ENCODE data around the gene TDP2. TPM values are rescaled to one million over a fixed set of nuclear protein-coding genes. Genes with fewer than 3 reads are reported as not detected.
"Not testable (repeated sequence)": the region's sequence is repeated elsewhere in the genome, so short reads cannot be mapped to it uniquely, and the experiment has no call there.

The TDP2 gene
- polyA plus RNA-seq, 1 donor: 23.7 TPM

- no peak for DNase-seq (ENCODE audit: low read depth)
Observed at GRCh38 chr6:24683297-24684296, 16.9 kb upstream of the TDP2 start.

- no peak for DNase-seq (ENCODE audit: low read depth)
Observed at GRCh38 chr6:24680582-24680981, 13.9 kb upstream of the TDP2 start.

- not testable (repeated sequence) for DNase-seq (ENCODE audit: low read depth)
Observed at GRCh38 chr6:24678792-24679352, 12.2 kb upstream of the TDP2 start.

GRCh38 chr6:24673625-24674024 lies 6.9 kb upstream of the TDP2 start:
- no peak for DNase-seq (ENCODE audit: low read depth)

- DNase-seq (ENCODE audit: low read depth): no peak
Observed at GRCh38 chr6:24672620-24673182, 6.0 kb upstream of the TDP2 start.

- DNase-seq (ENCODE audit: low read depth): not testable (repeated sequence)
Observed at GRCh38 chr6:24671077-24671476, 4.4 kb upstream of the TDP2 start.

- not testable (repeated sequence) for DNase-seq (ENCODE audit: low read depth)
Observed at GRCh38 chr6:24670492-24670891, 3.8 kb upstream of the TDP2 start.

GRCh38 chr6:24668997-24669361 lies 2.3 kb upstream of the TDP2 start:
- DNase-seq (ENCODE audit: low read depth): no peak

GRCh38 chr6:24668066-24668996 lies 1.6 kb upstream of the TDP2 start:
- DNase-seq (ENCODE audit: low read depth): not testable (repeated sequence)

GRCh38 chr6:24667378-24667803 lies 692 bp upstream of the TDP2 start:
- no peak for DNase-seq (ENCODE audit: low read depth)

- no peak for DNase-seq (ENCODE audit: low read depth)
Observed at GRCh38 chr6:24666097-24666640, 530 bp downstream of the TDP2 start.

- DNase-seq (ENCODE audit: low read depth): no peak
Observed at GRCh38 chr6:24664046-24664987, 2.4 kb downstream of the TDP2 start.

- no peak for DNase-seq (ENCODE audit: low read depth)
Observed at GRCh38 chr6:24663189-24663588, 3.5 kb downstream of the TDP2 start.

GRCh38 chr6:24662236-24662635 lies 4.5 kb downstream of the TDP2 start:
- no peak for DNase-seq (ENCODE audit: low read depth)

GRCh38 chr6:24661759-24662158 lies 4.9 kb downstream of the TDP2 start:
- not testable (repeated sequence) for DNase-seq (ENCODE audit: low read depth)

- DNase-seq (ENCODE audit: low read depth): no peak
Observed at GRCh38 chr6:24660105-24660504, 6.6 kb downstream of the TDP2 start.

GRCh38 chr6:24659561-24659960 lies 7.1 kb downstream of the TDP2 start:
- no peak for DNase-seq (ENCODE audit: low read depth)

GRCh38 chr6:24658573-24659560 lies 7.8 kb downstream of the TDP2 start:
- no peak for DNase-seq (ENCODE audit: low read depth)

GRCh38 chr6:24655215-24655614 lies 11.5 kb downstream of the TDP2 start:
- DNase-seq (ENCODE audit: low read depth): no peak
